Tibial artery (tissue), 4 donors: Measurements from ENCODE around the gene PRPSAP2.
"Not testable (repeated sequence)": the region's sequence is repeated elsewhere in the genome, so short reads cannot be mapped to it uniquely, and the experiment has no call there.

Experiments
- DNase-seq, 2 donors: peaks; one replicate each; pipeline ENCODE4 v3.0.0-alpha.2; 2019
- H3K27ac ChIP-seq, 2 donors: fragments of 200-600 bp; sonication (generic) in 1 of 2; 1 replicate in 1 of 2; 2 replicates in 1 of 2; pipeline ENCODE4 v1.5.1; 2018 to 2019; ENCODE audit warnings: mild to moderate bottlenecking in 1 of 2
- H3K27me3 ChIP-seq, 2 donors: fragments of 200-600 bp; sonication (generic) in 1 of 2; one replicate each; pipeline versions ENCODE4 v1.5.1 to v1.6.0; 2016 to 2019
- H3K36me3 ChIP-seq, 3 donors: fragments of 200-600 bp; sonication (generic) in 2 of 3; one replicate each; pipeline ENCODE4 v1.5.1; 2016 to 2019; ENCODE audit warnings: mild to moderate bottlenecking in 2 of 3
- H3K4me1 ChIP-seq, 4 donors: fragments of 200-600 bp; sonication (generic) in 2 of 4; 1 replicate in 3 of 4; 2 replicates in 1 of 4; pipeline ENCODE4 v1.5.1; 2016 to 2019
- H3K4me3 ChIP-seq, 2 donors: fragments of 200-600 bp; sonication (generic) in 1 of 2; 1 replicate in 1 of 2; 2 replicates in 1 of 2; pipeline ENCODE4 v1.5.1; 2018 to 2019; ENCODE audit warnings: mild to moderate bottlenecking in 2 of 2
- H3K9me3 ChIP-seq, 3 donors: fragments of 200-600 bp; sonication (generic) in 1 of 3; one replicate each; pipeline ENCODE4 v1.5.1; 2016 to 2019
- intact Hi-C: fragments of 100-400 bp; cut with DNase I; formaldehyde crosslinking; loops from one replicate; pipeline ENCODE4 v1.15.0; 2023; ENCODE audit warnings: low total_unique reads
- TF ChIP-seq, protein P1 (sequence below), 2 experiments: fragments of 200-600 bp in 1 of 2; fragments of 450-650 bp in 1 of 2; IDR thresholded peaks; one replicate each; pipeline ENCODE4 v1.5.1; 2017 to 2019; ENCODE audit warnings: antibody characterized with exemption in 2 of 2, mild to moderate bottlenecking in 1 of 2, moderate library complexity in 1 of 2

Gene PRPSAP2, protein sequence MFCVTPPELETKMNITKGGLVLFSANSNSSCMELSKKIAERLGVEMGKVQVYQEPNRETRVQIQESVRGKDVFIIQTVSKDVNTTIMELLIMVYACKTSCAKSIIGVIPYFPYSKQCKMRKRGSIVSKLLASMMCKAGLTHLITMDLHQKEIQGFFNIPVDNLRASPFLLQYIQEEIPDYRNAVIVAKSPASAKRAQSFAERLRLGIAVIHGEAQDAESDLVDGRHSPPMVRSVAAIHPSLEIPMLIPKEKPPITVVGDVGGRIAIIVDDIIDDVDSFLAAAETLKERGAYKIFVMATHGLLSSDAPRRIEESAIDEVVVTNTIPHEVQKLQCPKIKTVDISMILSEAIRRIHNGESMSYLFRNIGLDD

DNA sequence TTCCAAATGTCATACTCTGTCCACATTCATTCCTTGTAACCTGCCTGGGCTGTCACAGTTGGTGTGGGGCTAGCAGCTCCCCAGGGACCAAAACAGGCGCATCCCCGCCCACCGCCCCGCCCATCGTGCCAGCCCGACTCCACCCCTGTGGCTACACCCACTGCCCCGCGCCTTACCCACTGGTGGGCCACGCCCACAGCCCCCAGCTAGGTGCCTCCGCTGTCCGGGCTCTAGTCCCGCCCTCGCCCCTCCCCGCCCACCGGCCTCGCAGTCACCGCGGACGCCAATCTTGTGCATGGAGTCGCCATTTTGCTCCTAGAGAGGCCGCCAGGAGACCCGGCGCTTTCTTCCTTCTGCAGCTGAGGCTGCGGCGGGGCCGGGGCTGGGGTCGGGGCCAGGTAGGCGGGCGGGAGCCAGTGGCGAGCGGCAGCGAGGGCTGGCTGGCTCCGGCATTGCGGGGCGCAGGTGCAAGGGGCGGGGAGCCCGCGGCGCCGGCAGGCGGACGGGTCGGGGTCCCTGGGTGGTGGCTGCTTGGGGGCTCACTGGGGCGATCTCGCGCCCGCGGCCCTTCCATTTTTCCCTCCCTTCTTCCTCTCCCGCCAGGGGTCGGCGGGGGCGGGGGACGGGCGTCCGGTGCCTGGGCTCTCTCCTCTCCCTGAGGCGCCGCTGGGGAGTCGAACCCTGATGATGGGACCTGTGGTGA lies at the start of gene PRPSAP2:
PRPSAP2 (plus strand) TSS at position 268 of the 703 bp plus-strand sequence. CDS start 7,703 bp downstream, outside the sequence.
- intact Hi-C loops = no loop called here
- peak within 1 kb of the TSS; percentile 89 to 99 for H3K27ac ChIP-seq

DNA sequence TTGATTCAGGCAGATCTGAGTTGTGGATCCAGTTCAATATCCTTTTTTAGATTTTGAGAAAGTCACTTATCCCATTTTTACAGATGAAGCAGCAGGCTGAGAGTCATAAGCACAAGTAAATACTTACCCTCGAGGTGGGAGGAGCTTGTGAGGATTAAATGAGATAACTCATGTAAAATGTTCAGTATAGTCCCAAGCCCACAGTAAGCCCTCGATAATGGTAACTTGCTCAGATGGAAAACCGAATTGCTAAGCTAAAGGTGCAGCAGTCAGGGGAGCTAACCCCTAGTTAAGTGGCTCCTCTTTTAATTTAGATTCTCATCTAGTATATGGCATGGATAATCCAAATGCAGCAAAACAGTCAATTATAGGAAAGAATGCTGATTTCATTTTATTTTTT lies 42.0 kb upstream of the PRPSAP2 start:
- H3K27ac ChIP-seq, H3K27me3 ChIP-seq, H3K4me1 ChIP-seq, DNase-seq, H3K4me3 ChIP-seq, H3K9me3 ChIP-seq, H3K36me3 ChIP-seq, intact Hi-C loops: not testable (repeated sequence)

More for the DNA sequence above, at the start of gene PRPSAP2:
- TF ChIP-seq, protein P1, sequence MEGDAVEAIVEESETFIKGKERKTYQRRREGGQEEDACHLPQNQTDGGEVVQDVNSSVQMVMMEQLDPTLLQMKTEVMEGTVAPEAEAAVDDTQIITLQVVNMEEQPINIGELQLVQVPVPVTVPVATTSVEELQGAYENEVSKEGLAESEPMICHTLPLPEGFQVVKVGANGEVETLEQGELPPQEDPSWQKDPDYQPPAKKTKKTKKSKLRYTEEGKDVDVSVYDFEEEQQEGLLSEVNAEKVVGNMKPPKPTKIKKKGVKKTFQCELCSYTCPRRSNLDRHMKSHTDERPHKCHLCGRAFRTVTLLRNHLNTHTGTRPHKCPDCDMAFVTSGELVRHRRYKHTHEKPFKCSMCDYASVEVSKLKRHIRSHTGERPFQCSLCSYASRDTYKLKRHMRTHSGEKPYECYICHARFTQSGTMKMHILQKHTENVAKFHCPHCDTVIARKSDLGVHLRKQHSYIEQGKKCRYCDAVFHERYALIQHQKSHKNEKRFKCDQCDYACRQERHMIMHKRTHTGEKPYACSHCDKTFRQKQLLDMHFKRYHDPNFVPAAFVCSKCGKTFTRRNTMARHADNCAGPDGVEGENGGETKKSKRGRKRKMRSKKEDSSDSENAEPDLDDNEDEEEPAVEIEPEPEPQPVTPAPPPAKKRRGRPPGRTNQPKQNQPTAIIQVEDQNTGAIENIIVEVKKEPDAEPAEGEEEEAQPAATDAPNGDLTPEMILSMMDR (IDR thresholded peaks at IDR 0.05) = no peak
- Histone ChIP-seq H3K36me3 (no peaks in the 10 kb centered on the region), H3K27me3 (no peaks in the 10 kb centered on the region), H3K9me3 (no peaks in the 10 kb centered on the region), H3K4me1 (peaks cover 0 to 22% (median 11%) of the 10 kb centered on the region in 4 donors), H3K4me3 (peak within 1 kb of the TSS; percentile 65 to 100)
- DNase-seq = peak; percentile 96 to 98

DNA sequence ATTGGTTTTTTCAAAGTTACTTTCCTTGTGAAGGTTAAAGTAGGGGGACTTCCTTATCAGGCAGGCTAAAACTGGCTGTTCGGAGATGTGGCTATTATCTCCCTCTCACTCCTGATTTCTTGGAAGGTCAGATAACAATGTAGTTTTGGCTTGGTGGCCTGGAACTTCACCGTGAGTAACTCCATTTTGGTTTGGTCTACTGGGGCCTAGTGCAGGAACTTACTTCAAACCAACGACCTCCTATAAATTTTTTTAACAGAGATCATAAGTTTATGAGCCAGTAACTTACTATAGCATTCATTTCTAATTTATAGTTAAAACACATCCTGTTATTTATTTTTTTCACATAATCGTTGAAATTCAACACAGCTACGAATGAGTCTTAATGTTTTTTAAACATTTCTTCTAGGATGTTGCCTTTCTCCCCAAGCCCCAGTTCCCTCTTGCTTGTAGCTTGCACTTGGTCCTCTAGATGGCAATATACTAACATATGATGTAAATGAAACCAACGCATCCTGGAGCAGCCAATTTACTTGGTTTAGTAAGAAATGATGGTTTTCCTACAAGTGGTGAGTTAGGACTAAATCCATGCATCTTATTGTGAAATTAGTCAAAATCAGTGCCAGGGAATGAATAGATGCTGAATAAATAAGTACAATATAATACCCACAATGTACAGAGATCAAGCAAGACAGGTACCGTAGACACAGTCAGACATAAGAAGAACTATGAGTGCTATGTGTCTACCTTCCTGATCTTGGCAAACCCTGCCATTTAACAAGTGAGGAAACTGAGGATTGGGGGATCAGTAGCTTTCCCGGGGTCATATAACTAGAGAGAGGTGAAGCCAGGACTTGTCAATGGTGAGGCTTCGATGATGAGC lies 41.2 kb upstream of the PRPSAP2 start:
- H3K4me1 ChIP-seq, H3K36me3 ChIP-seq, intact Hi-C loops, H3K27me3 ChIP-seq, H3K9me3 ChIP-seq, H3K27ac ChIP-seq, H3K4me3 ChIP-seq: not testable (repeated sequence)
- peak in 1 of 2 donors; percentile 34 for DNase-seq
- TF ChIP-seq, protein P1 (IDR thresholded peaks at IDR 0.05) = peak; percentile 55 to 60

DNA sequence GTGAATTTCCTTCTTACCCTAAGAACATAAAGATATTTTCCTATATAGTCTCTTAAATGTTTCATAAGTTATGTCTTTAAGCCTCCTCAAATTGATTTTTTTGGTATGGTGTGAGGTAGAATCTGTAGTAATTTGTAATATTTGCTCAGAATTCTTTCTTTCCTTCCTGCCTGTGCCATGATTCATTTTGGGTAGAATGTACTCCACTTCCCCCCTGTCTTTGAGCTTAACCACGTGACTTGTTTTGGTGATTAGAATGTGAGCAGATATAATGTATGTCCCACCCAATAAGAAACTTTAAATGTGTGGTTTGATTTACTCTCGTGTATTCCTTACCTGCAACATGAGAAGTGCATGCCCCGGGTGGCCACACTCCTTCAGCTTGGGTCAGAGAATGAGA lies 36.5 kb upstream of the PRPSAP2 start:
- H3K27me3 ChIP-seq, H3K9me3 ChIP-seq, intact Hi-C loops, H3K36me3 ChIP-seq, H3K4me3 ChIP-seq, H3K4me1 ChIP-seq, DNase-seq, H3K27ac ChIP-seq: not testable (repeated sequence)

DNA sequence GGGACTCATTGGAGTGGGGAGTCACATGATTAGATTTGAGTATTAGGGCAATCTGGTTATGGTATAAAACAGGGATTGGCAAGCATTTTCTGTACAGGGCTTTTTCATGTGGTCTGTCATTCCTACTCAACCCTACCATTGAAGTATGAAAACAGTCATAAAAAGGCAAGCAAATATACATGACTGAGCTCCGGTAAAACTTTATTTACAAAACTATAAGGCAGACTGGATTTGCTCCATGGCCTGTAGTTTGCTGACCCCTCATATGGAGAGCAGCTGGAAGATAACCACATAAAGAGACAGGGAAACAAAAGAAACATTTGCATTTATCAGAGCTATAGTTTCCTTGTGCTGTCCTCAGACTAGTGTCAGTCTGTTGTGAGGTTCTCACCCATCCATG lies 30.3 kb upstream of the PRPSAP2 start:
- H3K36me3 ChIP-seq, H3K9me3 ChIP-seq, H3K4me1 ChIP-seq, H3K4me3 ChIP-seq, intact Hi-C loops, H3K27me3 ChIP-seq, DNase-seq, H3K27ac ChIP-seq: not testable (repeated sequence)

DNA sequence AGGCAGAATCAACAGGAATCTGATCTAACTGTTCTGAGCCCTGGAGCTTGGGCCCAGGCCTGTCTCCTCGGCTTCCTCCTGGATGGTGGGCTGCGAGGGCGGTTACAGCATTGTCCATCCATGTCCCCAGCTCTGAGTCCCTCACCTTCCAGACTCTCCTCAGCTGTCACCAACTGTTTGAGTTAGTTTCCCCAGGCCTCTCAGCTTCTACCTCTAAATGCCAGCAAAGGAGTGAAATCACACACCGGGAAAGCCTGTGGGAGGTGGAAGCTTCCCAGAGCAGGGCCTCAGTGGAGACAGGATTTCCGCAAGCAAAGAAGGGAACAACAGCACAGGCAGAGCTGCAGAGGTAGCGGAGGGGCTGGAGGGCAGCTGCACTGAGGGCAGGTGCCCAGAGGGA lies 9.4 kb upstream of the PRPSAP2 start:
- Histone ChIP-seq H3K27me3 (no peaks in the 10 kb centered on the region), H3K9me3 (no peaks in the 10 kb centered on the region), H3K27ac (no peak overlapping the region), H3K36me3 (no peaks in the 10 kb centered on the region), H3K4me3 (no peak overlapping the region), H3K4me1 (no peaks in the 10 kb centered on the region)
- TF ChIP-seq, protein P1 (IDR thresholded peaks at IDR 0.05) = no peak
- intact Hi-C loops = no loop called here
- no peak for DNase-seq
